HepG2 (cell line): ENCODE measurements around the gene TAS1R1. TPM values are rescaled to one million over a fixed set of nuclear protein-coding genes. Genes with fewer than 3 reads are reported as not detected.
A peak's percentile ranks its signal among the peaks of the same experiment; 100 is the strongest.

Experiments
- ATAC-seq: fragments of 200-7000 bp; cut with Tn5 transposase; 3 replicates; pipeline ENCODE4 v1.9.1; 2020; ENCODE audit warnings: mild to moderate bottlenecking, moderate library complexity
- BruUV-seq: library from RNA; stranded (reverse); fragments of 400-500 nt; replicated peaks from 2 replicates; lab custom pipeline; 2021; lab: Mats Ljungman, UMichigan
- CTCF ChIA-PET: fragments of 300-600 bp; formaldehyde crosslinking; extraction: SDS; loops from one replicate; lab custom pipeline; 2021; ENCODE audit warnings: low total read pairs, inconsistent platforms, low intra/inter-chr PET ratio; lab: Yijun Ruan, JAX
- POLR2A ChIA-PET: fragments of 350-600 bp; sonication (Branson Sonifier 250); formaldehyde crosslinking; loops from one replicate; lab custom pipeline; 2020; ENCODE audit warnings: antibody characterized with exemption, inconsistent platforms; lab: Yijun Ruan, JAX
- DNase-seq: peaks from one replicate; pipeline ENCODE4 v3.0.0-alpha.2; 2015; ENCODE audit warnings: low spot score
- FAIRE-seq: peaks from 3 replicates; lab custom pipeline; 2011; peaks lifted over from hg19 to GRCh38; lab: Jason Lieb, UNC
- H2AFZ ChIP-seq: one replicate; pipeline ENCODE4 v1.6.1; 2011; ENCODE audit warnings: low read length, inconsistent platforms
- H3K27ac ChIP-seq: fragments of 300-600 bp; 3 replicates; pipeline ENCODE4 v1.8.0; 2011; ENCODE audit warnings: mixed run types, mild to moderate bottlenecking, mixed read lengths, low read length, inconsistent platforms; ENCODE audit not compliant: insufficient read depth; ENCODE audit errors: extremely low read length
- H3K27me3 ChIP-seq, 2 experiments: fragments of 200-600 bp in 1 of 2; 2 replicates in 1 of 2; 3 replicates in 1 of 2; pipeline versions ENCODE4 v1.6.0 to v1.8.0; 2011; ENCODE audit warnings: low read length in 2 of 2, mild to moderate bottlenecking in 2 of 2, moderate library complexity in 2 of 2, inconsistent platforms in 1 of 2; ENCODE audit not compliant: insufficient read depth in 2 of 2, control insufficient read depth in 1 of 2
- H3K36me3 ChIP-seq, 2 experiments: fragments of 200-600 bp in 1 of 2; replicated peaks in 1 of 2; 2 replicates in 1 of 2; 3 replicates in 1 of 2; pipeline versions ENCODE4 v1.5.1 to v1.8.0; 2011; ENCODE audit warnings: low read length in 2 of 2, inconsistent platforms in 1 of 2; ENCODE audit not compliant: insufficient read depth in 2 of 2, control insufficient read depth in 1 of 2
- H3K4me1 ChIP-seq: 2 replicates; pipeline ENCODE4 v1.5.1; 2012; ENCODE audit warnings: low read length, inconsistent platforms; ENCODE audit not compliant: insufficient read depth
- H3K4me2 ChIP-seq: 2 replicates; pipeline ENCODE4 v1.6.0; 2011; ENCODE audit warnings: low read depth, low read length, inconsistent platforms
- H3K4me3 ChIP-seq, 3 experiments: fragments of 200-600 bp in 1 of 3; sonication (generic), shearing (Covaris generic) in 1 of 3; replicated peaks in 1 of 3; 2 replicates each; pipeline ENCODE4 v1.5.1; 2011 to 2016; ENCODE audit warnings: low read length in 3 of 3, inconsistent platforms in 2 of 3, low read depth in 2 of 3, mild to moderate bottlenecking in 2 of 3, control low read depth in 1 of 3, mixed read lengths in 1 of 3; ENCODE audit not compliant: insufficient read depth in 1 of 3
- H3K79me2 ChIP-seq: one replicate; pipeline ENCODE4 v1.6.1; 2011; ENCODE audit warnings: low read length, inconsistent platforms; ENCODE audit not compliant: insufficient read depth
- H3K9ac ChIP-seq: 2 replicates; pipeline ENCODE4 v1.6.0; 2011; ENCODE audit warnings: mild to moderate bottlenecking, low read depth, low read length, inconsistent platforms; ENCODE audit not compliant: insufficient read depth
- H3K9me3 ChIP-seq: 2 replicates; pipeline ENCODE4 v1.5.1; 2012; ENCODE audit warnings: mild to moderate bottlenecking, low read length
- H4K20me1 ChIP-seq: 2 replicates; pipeline ENCODE4 v1.6.0; 2011; ENCODE audit warnings: inconsistent platforms, mild to moderate bottlenecking, low read length, moderate library complexity; ENCODE audit not compliant: insufficient read depth
- IRF2 ChIP-seq: IDR thresholded peaks from 2 replicates; pipeline ENCODE4 v1.6.1; 2018; ENCODE audit warnings: missing genetic modification reagents, missing compliant biosample characterization
- KLF6 ChIP-seq: IDR thresholded peaks from 2 replicates; pipeline ENCODE4 v1.8.0; 2016; ENCODE audit warnings: missing biosample characterization, missing genetic modification reagents
- SP1 ChIP-seq, 2 experiments: fragments of 450-650 bp in 1 of 2; sonication (generic) in 1 of 2; formaldehyde crosslinking in 1 of 2; IDR thresholded peaks; 2 replicates each; pipeline versions ENCODE4 v1.4.0 to v1.6.1; 2016 to 2020; ENCODE audit warnings: missing genetic modification reagents in 1 of 2
- XRCC5 ChIP-seq: fragments of 200-400 bp; formaldehyde crosslinking; optimal IDR thresholded peaks from 2 replicates; pipeline ENCODE3; 2017; ENCODE audit warnings: mild to moderate bottlenecking, low read length
- ZNF556 ChIP-seq: sonication (generic); formaldehyde crosslinking; IDR thresholded peaks from 2 replicates; pipeline ENCODE4 v1.4.0; 2020; ENCODE audit warnings: mild to moderate bottlenecking, missing genetic modification reagents, borderline replicate concordance
- ZNF564 ChIP-seq: sonication (generic); formaldehyde crosslinking; IDR thresholded peaks from 2 replicates; pipeline ENCODE4 v1.8.1; 2023; ENCODE audit warnings: mild to moderate bottlenecking, missing genetic modification reagents
- ZNF772 ChIP-seq: sonication (generic); formaldehyde crosslinking; IDR thresholded peaks from 2 replicates; pipeline ENCODE4 v1.5.0; 2020; ENCODE audit warnings: mild to moderate bottlenecking, missing genetic modification reagents
- WGBS: methylation state at CpG from one replicate; pipeline ENCODE4 v1.1.6; 2017; ENCODE audit warnings: low lambda C conversion rate; 5-methylcytosine and 5-hydroxymethylcytosine counted together
- in situ Hi-C: cut with HindIII; loops from 2 replicates; pipeline ENCODE4 v1.10.0; 2017; ENCODE audit warnings: low pct_unique_long_range_greater_than_20kb; ENCODE audit not compliant: extremely low pct_ligation_motif_present
- intact Hi-C: fragments of 100-400 bp; cut with micrococcal nuclease; formaldehyde crosslinking; loops from one replicate; pipeline ENCODE4 v1.10.0; 2022; ENCODE audit not compliant: unreplicated experiment
- polyA plus RNA-seq, 8 experiments: library from polyadenylated mRNA; depleted of rRNA in 3 of 8; stranded (reverse) in 7 of 8; unstranded in 1 of 8; fragments of >200 nt; fragmentation: Illumina TruSeq in 4 of 8; extraction: Trizol in 4 of 8; gene quantifications; 2 replicates each; pipeline versions ENCODE4 v1.2.1 to v1.2.3, GENCODE V29; 2011 to 2016; ENCODE audit warnings: low read depth in 4 of 8, missing spikeins in 1 of 8, mixed read lengths in 1 of 8; ENCODE audit not compliant: insufficient read depth in 1 of 8
- total RNA-seq, 5 experiments: library from RNA; depleted of rRNA; stranded (reverse); fragments of >200 nt; fragmentation: Illumina TruSeq; extraction: Trizol; gene quantifications; 2 replicates each; pipeline ENCODE4 v1.2.3, GENCODE V29; 2016; ENCODE audit warnings: low read depth in 1 of 5
- TF ChIP-seq, protein P1 (sequence below): sonication (generic); formaldehyde crosslinking; IDR thresholded peaks from 2 replicates; pipeline ENCODE4 v1.4.0; 2020; ENCODE audit warnings: missing genetic modification reagents
- TF ChIP-seq, protein P2 (sequence below): IDR thresholded peaks from 2 replicates; pipeline ENCODE4 v1.6.1; 2016; ENCODE audit warnings: low read depth, borderline replicate concordance

The TAS1R1 gene
- total and polyA plus RNA-seq, 2 of the 13 experiments (the other 11 are each of a cell fraction or from before 2014, with no cell fraction given) = 1.4 to 1.6 TPM

DNA sequence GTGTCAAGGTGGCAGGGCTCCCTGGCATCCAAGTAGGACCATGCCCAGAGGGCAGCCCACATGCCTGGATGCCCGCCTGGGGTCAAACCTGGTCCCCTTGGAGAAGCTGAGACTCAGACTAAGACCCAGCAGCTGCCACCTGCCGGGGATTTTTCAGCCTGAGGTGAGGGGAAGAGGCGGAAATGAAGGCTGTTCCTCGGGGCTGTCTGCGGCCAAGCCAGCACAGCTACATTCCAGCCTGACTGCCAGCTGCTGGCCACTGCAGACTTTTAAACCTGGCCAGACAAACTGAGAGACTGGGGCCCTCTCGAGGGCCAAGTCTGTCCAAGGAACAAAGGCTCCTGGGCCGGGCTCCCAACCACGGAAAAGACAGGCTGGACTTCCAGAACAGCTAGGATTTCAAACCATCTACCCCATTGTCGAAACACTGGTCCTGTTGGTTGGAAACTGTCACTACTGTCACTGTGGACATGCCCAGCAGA lies 41.7 kb upstream of the TAS1R1 start (continued):
- TF ChIP-seq XRCC5 = peak; percentile 26
- no peak for TF ChIP-seq KLF6 (CRISPR knock-in tag)
- peak; percentile 100 for TF ChIP-seq ZNF564 (CRISPR knock-in tag)
- no peak for TF ChIP-seq SP1 (IDR thresholded peaks at IDR 0.05)
- TF ChIP-seq SP1 (CRISPR knock-in tag; IDR thresholded peaks at IDR 0.05) = no peak
- 0 out of 2 replicates have a peak, but pooled peaks have one; percentile 8 for TF ChIP-seq ZNF556 (CRISPR knock-in tag)
- TF ChIP-seq IRF2 = 0 out of 2 replicates have a peak, but pooled peaks have one; percentile 13
- TF ChIP-seq, protein P1, sequence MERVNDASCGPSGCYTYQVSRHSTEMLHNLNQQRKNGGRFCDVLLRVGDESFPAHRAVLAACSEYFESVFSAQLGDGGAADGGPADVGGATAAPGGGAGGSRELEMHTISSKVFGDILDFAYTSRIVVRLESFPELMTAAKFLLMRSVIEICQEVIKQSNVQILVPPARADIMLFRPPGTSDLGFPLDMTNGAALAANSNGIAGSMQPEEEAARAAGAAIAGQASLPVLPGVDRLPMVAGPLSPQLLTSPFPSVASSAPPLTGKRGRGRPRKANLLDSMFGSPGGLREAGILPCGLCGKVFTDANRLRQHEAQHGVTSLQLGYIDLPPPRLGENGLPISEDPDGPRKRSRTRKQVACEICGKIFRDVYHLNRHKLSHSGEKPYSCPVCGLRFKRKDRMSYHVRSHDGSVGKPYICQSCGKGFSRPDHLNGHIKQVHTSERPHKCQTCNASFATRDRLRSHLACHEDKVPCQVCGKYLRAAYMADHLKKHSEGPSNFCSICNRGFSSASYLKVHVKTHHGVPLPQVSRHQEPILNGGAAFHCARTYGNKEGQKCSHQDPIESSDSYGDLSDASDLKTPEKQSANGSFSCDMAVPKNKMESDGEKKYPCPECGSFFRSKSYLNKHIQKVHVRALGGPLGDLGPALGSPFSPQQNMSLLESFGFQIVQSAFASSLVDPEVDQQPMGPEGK = 0 out of 2 replicates have a peak, but pooled peaks have one; percentile 13
- peak; percentile 46; the same call in 1 of the 2 replicates for TF ChIP-seq ZNF772 (CRISPR knock-in tag)

DNA sequence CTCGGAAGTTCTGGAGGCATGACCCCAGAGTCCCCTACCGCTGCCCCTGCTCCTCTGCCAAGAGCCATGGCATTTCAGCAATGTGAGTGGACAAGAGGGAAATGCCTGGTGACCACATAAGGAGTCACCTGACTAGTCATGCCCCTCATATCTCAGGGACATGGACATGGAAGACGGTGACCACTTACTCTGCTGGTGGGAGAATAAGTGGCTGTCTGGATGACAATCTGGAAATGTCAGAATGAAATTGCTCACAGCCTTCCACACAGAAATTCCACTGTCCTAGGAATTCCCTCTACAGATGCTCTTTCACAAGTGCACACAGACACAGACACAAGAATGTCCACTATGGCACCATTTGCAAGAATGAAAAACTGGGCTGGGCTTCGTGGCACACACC lies 39.3 kb upstream of the TAS1R1 start:
- no peak for FAIRE-seq
- CTCF ChIA-PET = no interaction called here
- in situ Hi-C loops = no loop called here
- H2AFZ ChIP-seq = no peak overlapping the region
- H3K4me3 ChIP-seq = no peak overlapping the region
- POLR2A ChIA-PET = no interaction called here
- H3K9ac ChIP-seq = no peak overlapping the region
- H3K27me3 ChIP-seq = no peaks in the 10 kb centered on the region
- no peaks in the 10 kb centered on the region for H3K79me2 ChIP-seq
- H3K4me1 ChIP-seq = peaks cover 35% of the 10 kb centered on the region
- H4K20me1 ChIP-seq = no peaks in the 10 kb centered on the region
- intact Hi-C loops = no loop called here
- no peaks in the 10 kb centered on the region for H3K9me3 ChIP-seq
- no peak for DNase-seq
- ATAC-seq = no peak
- H3K27ac ChIP-seq = no peak overlapping the region
- H3K4me2 ChIP-seq = no peak overlapping the region
- TF ChIP-seq, protein P2, sequence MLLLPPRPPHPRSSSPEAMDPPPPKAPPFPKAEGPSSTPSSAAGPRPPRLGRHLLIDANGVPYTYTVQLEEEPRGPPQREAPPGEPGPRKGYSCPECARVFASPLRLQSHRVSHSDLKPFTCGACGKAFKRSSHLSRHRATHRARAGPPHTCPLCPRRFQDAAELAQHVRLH = no peak
- no TSS peak for BruUV-seq
- WGBS = 60% methylated on average over 4 of the region's 4 CpGs
- H3K36me3 ChIP-seq = no peaks in the 10 kb centered on the region
